Testis (tissue), 3 donors: ENCODE results near the gene DNAJC15. TPM values are rescaled to one million over a fixed set of nuclear protein-coding genes. Genes with fewer than 3 reads are reported as not detected.

Source experiments
- DNase-seq: peaks from one replicate; pipeline ENCODE4 v3.0.0-alpha.2; 2019
- H3K27ac ChIP-seq, 2 donors: fragments of 200-600 bp; sonication (generic); one replicate each; pipeline ENCODE4 v1.5.1; 2019
- H3K27me3 ChIP-seq: fragments of 200-600 bp; sonication (generic); one replicate; pipeline ENCODE4 v1.5.1; 2019
- H3K36me3 ChIP-seq: fragments of 200-600 bp; sonication (generic); one replicate; pipeline ENCODE4 v1.5.1; 2017; ENCODE audit warnings: low read depth; ENCODE audit errors: missing control alignments
- H3K4me1 ChIP-seq: fragments of 200-600 bp; sonication (generic); one replicate; pipeline ENCODE4 v1.5.1; 2019
- H3K4me3 ChIP-seq, 2 donors: fragments of 200-600 bp; sonication (generic); one replicate each; pipeline ENCODE4 v1.5.1; 2017 to 2019
- H3K9me3 ChIP-seq: fragments of 200-600 bp; sonication (generic); one replicate; pipeline ENCODE4 v1.5.1; 2017
- POLR2A ChIP-seq: fragments of 450-650 bp; IDR thresholded peaks from one replicate; pipeline ENCODE4 v1.6.1; 2017; ENCODE audit warnings: antibody characterized with exemption, mild to moderate bottlenecking, moderate library complexity
- WGBS, 2 donors: methylation state at CpG; one replicate each; pipeline ENCODE4 v1.1.5; 2018; 5-methylcytosine and 5-hydroxymethylcytosine counted together
- intact Hi-C: fragments of 100-400 bp; cut with DNase I; formaldehyde crosslinking; loops from one replicate; pipeline ENCODE4 v1.15.1; 2023; ENCODE audit warnings: low total_unique reads
- polyA plus RNA-seq: library from polyadenylated mRNA; stranded (reverse); fragments of 350-450 nt; fragmentation: Illumina TruSeq; extraction: RNeasy Lipid Tissue Mini Kit (QIAGEN cat#74804); gene quantifications from one replicate; pipeline ENCODE4 v1.2.3, GENCODE V29; 2014; ENCODE audit warnings: low read depth, low replicate concordance; ENCODE audit not compliant: insufficient read depth
- total RNA-seq, 2 donors: library from RNA; depleted of rRNA; stranded (reverse); fragments of >200 nt; gene quantifications; one replicate each; pipeline ENCODE4 v1.2.3, GENCODE V29; 2016
- TF ChIP-seq, protein P1 (sequence below), 3 experiments: fragments of 450-650 bp in 2 of 3; fragments of 200-600 bp in 1 of 3; sonication (generic) in 1 of 3; IDR thresholded peaks; one replicate each; pipeline ENCODE4 v1.5.1; 2016 to 2019; ENCODE audit warnings: antibody characterized with exemption in 3 of 3, mild to moderate bottlenecking in 2 of 3, moderate library complexity in 1 of 3

Gene DNAJC15
- total and polyA plus RNA-seq, 3 donors from 2014 or later, result 11.8 to 49.8 (median 17.2) TPM

DNA sequence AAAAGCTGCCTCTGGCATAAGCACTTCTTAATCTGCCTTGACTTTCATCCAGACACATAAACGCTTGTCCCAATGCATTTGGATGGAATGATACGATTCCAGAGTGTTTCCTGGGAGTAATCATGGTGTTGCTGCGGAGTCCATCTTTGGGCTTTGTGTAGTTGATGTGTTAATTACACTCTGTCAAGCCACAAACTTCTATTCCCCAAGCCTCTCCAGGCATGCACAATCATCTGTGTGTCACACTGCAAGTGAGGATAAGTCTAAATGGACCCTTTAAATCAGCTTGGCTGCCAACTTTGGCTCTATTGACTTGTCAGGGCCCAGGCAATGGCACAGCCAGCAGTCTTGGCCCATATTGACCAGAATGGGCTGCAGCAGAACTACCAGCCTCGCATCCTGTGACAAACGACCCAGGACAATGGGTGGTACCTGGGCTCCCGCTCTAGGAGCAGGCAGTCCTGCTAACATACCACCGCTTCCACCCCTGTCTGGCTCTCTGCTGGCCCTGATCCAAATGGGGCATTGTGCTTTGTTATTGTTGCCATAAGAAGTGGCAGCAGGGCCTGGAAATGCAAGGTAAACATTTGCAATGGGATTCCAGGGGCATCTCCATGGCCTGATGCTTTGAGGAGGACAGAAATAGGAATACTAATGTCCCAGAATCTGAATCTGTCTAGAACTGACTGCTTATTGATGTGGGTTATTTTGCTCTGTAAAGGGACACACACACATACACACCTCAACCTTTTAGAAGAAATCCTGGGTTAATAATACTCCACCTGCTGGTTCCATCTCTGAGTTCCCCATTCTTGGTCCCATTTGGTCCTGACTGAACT is 127.2 kb downstream of the DNAJC15 start:
- intact Hi-C loops, result no loop called here
- Histone ChIP-seq H3K9me3 (no peaks in the 10 kb centered on the region), H3K27me3 (no peaks in the 10 kb centered on the region), H3K4me3 (no peak overlapping the region), H3K27ac (no peak overlapping the region), H3K4me1 (no peaks in the 10 kb centered on the region), H3K36me3 (no peaks in the 10 kb centered on the region)
- WGBS, 2 donors, result 92 to 95% methylated on average over 3 to 7 of the region's 7 CpGs
- DNase-seq, result no peak
- no peak for TF ChIP-seq POLR2A

- no peak overlapping the region for H3K27ac ChIP-seq
- no peaks in the 10 kb centered on the region for H3K9me3 ChIP-seq
- intact Hi-C loops, result no loop called here
- DNase-seq, result no peak
- H3K4me3 ChIP-seq, result no peak overlapping the region
- H3K4me1 ChIP-seq, result no peaks in the 10 kb centered on the region
- no peaks in the 10 kb centered on the region for H3K27me3 ChIP-seq
- WGBS, 2 donors, result 92 to 95% methylated on average over 14 of the region's 14 CpGs
- H3K36me3 ChIP-seq, result no peaks in the 10 kb centered on the region
- TF ChIP-seq POLR2A, result no peak
Measured at GRCh38 chr13:43153436-43154090, 130.2 kb downstream of the DNAJC15 start.

DNA sequence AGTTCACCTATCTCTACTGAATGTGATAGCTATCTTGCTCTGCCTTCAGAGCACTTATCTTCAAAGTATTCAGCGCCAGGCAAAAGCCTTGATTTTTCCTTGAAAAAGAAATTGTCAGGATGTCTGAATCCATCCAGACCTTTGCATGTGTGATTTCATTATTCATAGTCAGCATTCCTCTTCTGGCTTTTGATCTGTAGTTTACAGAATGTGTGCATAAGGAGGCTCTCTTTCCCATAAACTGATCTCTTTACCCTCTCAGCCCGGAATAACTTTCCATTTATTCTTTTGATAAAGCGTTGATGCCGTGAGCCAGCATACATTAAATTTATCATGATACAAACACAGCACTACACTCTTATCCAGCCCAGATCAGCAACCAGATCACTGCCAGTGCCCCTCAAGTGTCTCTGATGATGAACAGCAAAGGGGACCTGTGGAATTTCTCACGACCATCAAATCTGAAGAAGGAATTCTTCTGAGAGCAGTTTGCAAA is 130.8 kb downstream of the DNAJC15 start:
- H3K36me3 ChIP-seq, result no peaks in the 10 kb centered on the region
- no peak overlapping the region for H3K27ac ChIP-seq
- no peaks in the 10 kb centered on the region for H3K4me1 ChIP-seq
- H3K4me3 ChIP-seq, result no peak overlapping the region
- WGBS, 2 donors, result 84 to 89% methylated on average over 5 of the region's 5 CpGs
- intact Hi-C loops, result no loop called here
- H3K9me3 ChIP-seq, result no peaks in the 10 kb centered on the region
- no peaks in the 10 kb centered on the region for H3K27me3 ChIP-seq
- DNase-seq, result no peak
- no peak for TF ChIP-seq POLR2A
- TF ChIP-seq, protein P1, sequence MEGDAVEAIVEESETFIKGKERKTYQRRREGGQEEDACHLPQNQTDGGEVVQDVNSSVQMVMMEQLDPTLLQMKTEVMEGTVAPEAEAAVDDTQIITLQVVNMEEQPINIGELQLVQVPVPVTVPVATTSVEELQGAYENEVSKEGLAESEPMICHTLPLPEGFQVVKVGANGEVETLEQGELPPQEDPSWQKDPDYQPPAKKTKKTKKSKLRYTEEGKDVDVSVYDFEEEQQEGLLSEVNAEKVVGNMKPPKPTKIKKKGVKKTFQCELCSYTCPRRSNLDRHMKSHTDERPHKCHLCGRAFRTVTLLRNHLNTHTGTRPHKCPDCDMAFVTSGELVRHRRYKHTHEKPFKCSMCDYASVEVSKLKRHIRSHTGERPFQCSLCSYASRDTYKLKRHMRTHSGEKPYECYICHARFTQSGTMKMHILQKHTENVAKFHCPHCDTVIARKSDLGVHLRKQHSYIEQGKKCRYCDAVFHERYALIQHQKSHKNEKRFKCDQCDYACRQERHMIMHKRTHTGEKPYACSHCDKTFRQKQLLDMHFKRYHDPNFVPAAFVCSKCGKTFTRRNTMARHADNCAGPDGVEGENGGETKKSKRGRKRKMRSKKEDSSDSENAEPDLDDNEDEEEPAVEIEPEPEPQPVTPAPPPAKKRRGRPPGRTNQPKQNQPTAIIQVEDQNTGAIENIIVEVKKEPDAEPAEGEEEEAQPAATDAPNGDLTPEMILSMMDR (IDR thresholded peaks at IDR 0.05), result no peak

GRCh38 chr13:43154839-43155238 is 131.5 kb downstream of the DNAJC15 start:
- TF ChIP-seq POLR2A, result no peak
- TF ChIP-seq, protein P1 (IDR thresholded peaks at IDR 0.05), result no peak

GRCh38 chr13:43156916-43157315 is 133.5 kb downstream of the DNAJC15 start:
- 87 to 91% methylated on average over 2 of the region's 2 CpGs for WGBS, 2 donors
- no peak for DNase-seq
- TF ChIP-seq POLR2A, result no peak
- TF ChIP-seq, protein P1 (IDR thresholded peaks at IDR 0.05), result no peak
- H3K9me3 ChIP-seq, result no peaks in the 10 kb centered on the region
- intact Hi-C loops, result no loop called here
- no peak overlapping the region for H3K27ac ChIP-seq
- no peaks in the 10 kb centered on the region for H3K27me3 ChIP-seq
- H3K4me1 ChIP-seq, result no peaks in the 10 kb centered on the region
- no peak overlapping the region for H3K4me3 ChIP-seq
- no peaks in the 10 kb centered on the region for H3K36me3 ChIP-seq

More at GRCh38 chr13:43154839-43155238, 131.5 kb downstream of the DNAJC15 start:
- H3K36me3 ChIP-seq, result no peaks in the 10 kb centered on the region
- no peaks in the 10 kb centered on the region for H3K27me3 ChIP-seq
- no peaks in the 10 kb centered on the region for H3K4me1 ChIP-seq
- H3K4me3 ChIP-seq, result no peak overlapping the region
- 81 to 85% methylated on average over 3 of the region's 3 CpGs for WGBS, 2 donors
- no peak overlapping the region for H3K27ac ChIP-seq
- DNase-seq, result no peak
- no peaks in the 10 kb centered on the region for H3K9me3 ChIP-seq
- intact Hi-C loops, result no loop called here
